ENCODE data around the gene PRKAR2B. TPM values are rescaled to one million over a fixed set of nuclear protein-coding genes. Genes with fewer than 3 reads are reported as not detected.

Gene PRKAR2B
- total RNA-seq, 1 experiment from 2014 or later = 15.1 TPM

GRCh38 chr7:106997487-106998271, 46.8 kb upstream of the PRKAR2B start:
- ChIA-PET CTCF (no interaction called here), POLR2A (no interaction called here), RAD21 (ENCODE audit: low non-redundant PET in 1 of 2, low total read pairs in 2 of 2, uncharacterized antibody in 2 of 2, unreplicated experiment in 2 of 2) (no interaction called here)
- Histone ChIP-seq H3K4me1 (ENCODE audit: control insufficient read depth in 1 of 2, insufficient read depth in 2 of 2, low read length in 2 of 2) (no peaks in the 10 kb centered on the region), H2AFZ (ENCODE audit: low read depth, low read length, poor library complexity, severe bottlenecking) (no peak overlapping the region), H4K20me1 (ENCODE audit: insufficient read depth) (no peaks in the 10 kb centered on the region), H3K4me3 (replicated peaks in 1 of 2; ENCODE audit: low read depth in 1 of 2, low read length in 2 of 2) (no peak overlapping the region), H3K9me2 (ENCODE audit: insufficient read depth) (no peaks in the 10 kb centered on the region), H3K9me3 (ENCODE audit: control insufficient read depth in 1 of 2, insufficient read depth in 1 of 2, low read depth in 1 of 2, low read length in 2 of 2) (no peaks in the 10 kb centered on the region), H3K36me3 (ENCODE audit: control insufficient read depth in 1 of 2, insufficient read depth in 2 of 2, low read length in 2 of 2) (no peaks in the 10 kb centered on the region), H3K9ac (ENCODE audit: low read length) (no peak overlapping the region), H3K27me3 (ENCODE audit: insufficient read depth, low read length) (no peaks in the 10 kb centered on the region), H3K27ac (ENCODE audit: low read depth, low read length) (no peak overlapping the region), H3K4me2 (ENCODE audit: low read length) (no peak overlapping the region), H3K79me2 (ENCODE audit: insufficient read depth, low read length) (no peaks in the 10 kb centered on the region)
- BruUV-seq (replicated peaks) = no TSS peak
- TF ChIP-seq JUND (IDR thresholded peaks at IDR 0.05) (no peak), SP1 (IDR thresholded peaks at IDR 0.05; ENCODE audit: low read depth) (no peak), MAX (IDR thresholded peaks at IDR 0.05) (no peak)
- intact Hi-C loops (cut with micrococcal nuclease) = no loop called here
- DNase-seq (ENCODE audit: low read depth, low spot score) = no peak
- ATAC-seq = no peak

- Histone ChIP-seq H3K4me1 (ENCODE audit: control insufficient read depth in 1 of 2, insufficient read depth in 2 of 2, low read length in 2 of 2) (no peaks in the 10 kb centered on the region), H3K79me2 (ENCODE audit: insufficient read depth, low read length) (no peaks in the 10 kb centered on the region), H3K4me2 (ENCODE audit: low read length) (no peak overlapping the region), H3K9ac (ENCODE audit: low read length) (no peak overlapping the region), H3K27ac (ENCODE audit: low read depth, low read length) (no peak overlapping the region), H3K27me3 (ENCODE audit: insufficient read depth, low read length) (no peaks in the 10 kb centered on the region), H3K36me3 (ENCODE audit: control insufficient read depth in 1 of 2, insufficient read depth in 2 of 2, low read length in 2 of 2) (no peaks in the 10 kb centered on the region), H3K4me3 (replicated peaks in 1 of 2; ENCODE audit: low read depth in 1 of 2, low read length in 2 of 2) (no peak overlapping the region), H2AFZ (ENCODE audit: low read depth, low read length, poor library complexity, severe bottlenecking) (no peak overlapping the region), H4K20me1 (ENCODE audit: insufficient read depth) (no peaks in the 10 kb centered on the region), H3K9me3 (ENCODE audit: control insufficient read depth in 1 of 2, insufficient read depth in 1 of 2, low read depth in 1 of 2, low read length in 2 of 2) (no peaks in the 10 kb centered on the region), H3K9me2 (ENCODE audit: insufficient read depth) (no peaks in the 10 kb centered on the region)
- no TSS peak for BruUV-seq (replicated peaks)
- no peak for DNase-seq (ENCODE audit: low read depth, low spot score)
- ChIA-PET POLR2A (no interaction called here), RAD21 (ENCODE audit: low non-redundant PET in 1 of 2, low total read pairs in 2 of 2, uncharacterized antibody in 2 of 2, unreplicated experiment in 2 of 2) (no interaction called here), CTCF (no interaction called here)
- intact Hi-C loops (cut with micrococcal nuclease) = no loop called here
- ATAC-seq = no peak
- no peak for TF ChIP-seq ZBTB33 (IDR thresholded peaks at IDR 0.05; ENCODE audit: extremely low read depth, insufficient replicate concordance, low read length)
- TF ChIP-seq ZNF274 (IDR thresholded peaks at IDR 0.05; ENCODE audit: low read depth, low read length) = no peak
- no peak for TF ChIP-seq YY1 (IDR thresholded peaks at IDR 0.05; ENCODE audit: extremely low read depth, insufficient replicate concordance, low read depth, low read length)
- no peak for TF ChIP-seq CEBPB (IDR thresholded peaks at IDR 0.05; ENCODE audit: low read depth)
- TF ChIP-seq SP1 (IDR thresholded peaks at IDR 0.05; ENCODE audit: low read depth) = no peak
- TF ChIP-seq EZH2 (IDR thresholded peaks at IDR 0.05) = no peak
- TF ChIP-seq FOSL1 (IDR thresholded peaks at IDR 0.05; ENCODE audit: low read depth) = no peak
- no peak for TF ChIP-seq RAD21 (IDR thresholded peaks at IDR 0.05; ENCODE audit: low read depth)
- no peak for TF ChIP-seq EZH2phosphoT487 (IDR thresholded peaks at IDR 0.05; ENCODE audit: borderline replicate concordance)
- no peak for TF ChIP-seq ELF1 (IDR thresholded peaks at IDR 0.05; ENCODE audit: borderline replicate concordance, low read depth)
- no peak for TF ChIP-seq SRF (IDR thresholded peaks at IDR 0.05; ENCODE audit: low read depth)
- TF ChIP-seq CBX3 (IDR thresholded peaks at IDR 0.05; ENCODE audit: low read depth) = no peak
Measured at GRCh38 chr7:106999023-106999422, 45.5 kb upstream of the PRKAR2B start.
